SK-N-SH (cell line): Measurements from ENCODE around the gene GGA2. TPM values are rescaled to one million over a fixed set of nuclear protein-coding genes. Genes with fewer than 3 reads are reported as not detected.

Experiments
- CTCF ChIA-PET: fragments of 300-600, 350-600 bp; formaldehyde crosslinking; extraction: SDS; loops from one replicate; lab custom pipeline; 2021; lab: Yijun Ruan, JAX
- POLR2A ChIA-PET: fragments of 350-600 bp; sonication (Branson Sonifier 250); formaldehyde crosslinking; extraction: SDS; loops from one replicate; lab custom pipeline; 2020; ENCODE audit warnings: antibody characterized with exemption, inconsistent platforms; lab: Yijun Ruan, JAX
- DNase-seq: peaks from one replicate; pipeline ENCODE4 v3.0.0; 2012
- H2AFZ ChIP-seq: fragments of 200-600 bp; sonication (generic); 2 replicates; pipeline ENCODE4 v1.8.1; 2016; ENCODE audit warnings: antibody characterized with exemption, mild to moderate bottlenecking, low read depth
- H3F3A ChIP-seq: fragments of 200-600 bp; sonication (generic); replicated peaks from 2 replicates; pipeline ENCODE3; 2016; ENCODE audit warnings: antibody characterized with exemption, mild to moderate bottlenecking; ENCODE audit not compliant: insufficient read depth
- H3K27ac ChIP-seq, 2 experiments: fragments of 200-500 bp in 1 of 2; fragments of 200-600 bp in 1 of 2; sonication (Bioruptor generic) in 1 of 2; sonication (generic), shearing (Covaris generic) in 1 of 2; 2 replicates each; pipeline versions ENCODE4 v1.5.1 to v1.6.1; 2014 to 2016; ENCODE audit warnings: low read depth in 2 of 2, inconsistent platforms in 1 of 2, low read length in 1 of 2, mild to moderate bottlenecking in 1 of 2, mixed read lengths in 1 of 2
- H3K27me3 ChIP-seq: fragments of 200-600 bp; sonication (generic), shearing (Covaris generic); 2 replicates; pipeline ENCODE4 v1.6.1; 2016; ENCODE audit warnings: mixed run types; ENCODE audit not compliant: insufficient read depth
- H3K36me3 ChIP-seq, 2 experiments: fragments of 200-500 bp in 1 of 2; fragments of 200-600 bp in 1 of 2; sonication (Bioruptor generic) in 1 of 2; sonication (generic) in 1 of 2; replicated peaks in 1 of 2; 2 replicates each; pipeline versions ENCODE3 to v1.5.1; 2014 to 2016; ENCODE audit warnings: low read length in 1 of 2, mild to moderate bottlenecking in 1 of 2; ENCODE audit not compliant: insufficient read depth in 2 of 2, control insufficient read depth in 1 of 2
- H3K4me1 ChIP-seq, 2 experiments: fragments of 200-500 bp in 1 of 2; fragments of 200-600 bp in 1 of 2; sonication (Bioruptor generic) in 1 of 2; sonication (generic), shearing (Covaris generic) in 1 of 2; 2 replicates each; pipeline versions ENCODE4 v1.5.1 to v1.6.1; 2014 to 2016; ENCODE audit warnings: low read depth in 1 of 2, low read length in 1 of 2, mixed run types in 1 of 2; ENCODE audit not compliant: insufficient read depth in 2 of 2, control insufficient read depth in 1 of 2
- H3K4me2 ChIP-seq: fragments of 200-600 bp; sonication (generic), shearing (Covaris generic); 2 replicates; pipeline ENCODE4 v1.6.1; 2017; ENCODE audit warnings: mixed run types
- H3K4me3 ChIP-seq, 2 experiments: fragments of 200-500 bp in 1 of 2; fragments of 200-600 bp in 1 of 2; sonication (Bioruptor generic) in 1 of 2; sonication (generic), shearing (Covaris generic) in 1 of 2; 2 replicates each; pipeline versions ENCODE4 v1.5.1 to v1.8.1; 2014 to 2016; ENCODE audit warnings: low read depth in 2 of 2, inconsistent platforms in 1 of 2, low read length in 1 of 2, mild to moderate bottlenecking in 1 of 2, mixed read lengths in 1 of 2, moderate library complexity in 1 of 2
- H3K79me2 ChIP-seq: fragments of 200-600 bp; sonication (generic); 2 replicates; pipeline ENCODE4 v1.8.1; 2017; ENCODE audit warnings: mild to moderate bottlenecking; ENCODE audit not compliant: insufficient read depth
- H3K9ac ChIP-seq: fragments of 200-600 bp; sonication (generic); 2 replicates; pipeline ENCODE4 v1.6.1; 2017; ENCODE audit warnings: mixed run types
- H3K9me2 ChIP-seq: fragments of 200-600 bp; sonication (generic); 2 replicates; pipeline ENCODE4 v1.6.1; 2017; ENCODE audit warnings: mixed run types
- H3K9me3 ChIP-seq: fragments of 200-600 bp; sonication (generic); 2 replicates; pipeline ENCODE4 v1.6.1; 2017; ENCODE audit warnings: mixed run types, mild to moderate bottlenecking, moderate library complexity
- H4K20me1 ChIP-seq: fragments of 200-600 bp; sonication (generic); 2 replicates; pipeline ENCODE4 v1.6.1; 2017; ENCODE audit warnings: mild to moderate bottlenecking, mixed run types; ENCODE audit not compliant: insufficient read depth
- CHD2 ChIP-seq: fragments of 150-350 bp; IDR thresholded peaks from 2 replicates; pipeline ENCODE4 v1.6.1; 2018; ENCODE audit warnings: low read length; ENCODE audit not compliant: partially characterized antibody
- EP300 ChIP-seq, 2 experiments: IDR thresholded peaks; 2 replicates each; pipeline versions ENCODE4 v1.4.0 to v1.6.1; 2012; ENCODE audit warnings: borderline replicate concordance in 1 of 2, low read depth in 1 of 2, low read length in 1 of 2
- FOSL2 ChIP-seq: IDR thresholded peaks from 2 replicates; pipeline ENCODE4 v1.4.0; 2012; ENCODE audit warnings: low read depth, mild to moderate bottlenecking, moderate library complexity, borderline replicate concordance
- FOXM1 ChIP-seq: IDR thresholded peaks from 2 replicates; pipeline ENCODE4 v1.4.0; 2012; ENCODE audit warnings: low read depth, mild to moderate bottlenecking
- GATA2 ChIP-seq: sonication (generic); formaldehyde crosslinking; IDR thresholded peaks from 2 replicates; pipeline ENCODE4 v1.5.0; 2020; ENCODE audit warnings: mild to moderate bottlenecking, missing genetic modification reagents
- MEF2A ChIP-seq: IDR thresholded peaks from 2 replicates; pipeline ENCODE4 v1.4.0; 2012; ENCODE audit warnings: low read depth, borderline replicate concordance
- NFIC ChIP-seq: IDR thresholded peaks from 2 replicates; pipeline ENCODE4 v1.4.0; 2012; ENCODE audit warnings: borderline replicate concordance
- NRF1 ChIP-seq: IDR thresholded peaks from 2 replicates; pipeline ENCODE4 v1.6.1; 2012; ENCODE audit warnings: low read depth, mild to moderate bottlenecking, low read length
- POLR2AphosphoS5 ChIP-seq: IDR thresholded peaks from 2 replicates; pipeline ENCODE4 v1.6.1; 2012; ENCODE audit warnings: low read depth, low read length
- RFX5 ChIP-seq: IDR thresholded peaks from 2 replicates; pipeline ENCODE4 v1.6.1; 2012; ENCODE audit warnings: mild to moderate bottlenecking, improper control_type of control experiment, low read length
- TAF1 ChIP-seq: IDR thresholded peaks from 2 replicates; pipeline ENCODE4 v1.6.1; 2012; ENCODE audit warnings: low read depth, mild to moderate bottlenecking, low read length, moderate library complexity, borderline replicate concordance
- TCF12 ChIP-seq: IDR thresholded peaks from 2 replicates; pipeline ENCODE4 v1.4.0; 2012
- YY1 ChIP-seq: IDR thresholded peaks from 2 replicates; pipeline ENCODE4 v1.4.0; 2012; ENCODE audit warnings: low read depth, mild to moderate bottlenecking
- WGBS: methylation state at CpG from one replicate; pipeline ENCODE4 v1.1.6; 2017; ENCODE audit warnings: low lambda C conversion rate; 5-methylcytosine and 5-hydroxymethylcytosine counted together
- polyA plus RNA-seq, 3 experiments: library from polyadenylated mRNA; depleted of rRNA; stranded (reverse); fragments of >200 nt; gene quantifications; 2 replicates each; pipeline ENCODE4 v1.2.3, GENCODE V29; 2012
- TF ChIP-seq, protein P1 (sequence below): IDR thresholded peaks from 2 replicates; pipeline ENCODE4; 2012
- TF ChIP-seq, protein P2 (sequence below): IDR thresholded peaks from 2 replicates; pipeline ENCODE4 v1.6.1; 2012; ENCODE audit warnings: mild to moderate bottlenecking, low read depth, low read length, moderate library complexity
- TF ChIP-seq, protein P3 (sequence below): IDR thresholded peaks from 2 replicates; pipeline ENCODE4 v1.4.0; 2012; ENCODE audit warnings: low read depth, borderline replicate concordance
- TF ChIP-seq, protein P4 (sequence below): IDR thresholded peaks from 2 replicates; pipeline ENCODE4 v1.4.0; 2012; ENCODE audit warnings: low read depth, borderline replicate concordance
- TF ChIP-seq, protein P5 (sequence below): fragments of 150-350 bp; IDR thresholded peaks from 2 replicates; pipeline ENCODE4 v1.6.1; 2017; ENCODE audit warnings: antibody characterized with exemption, low read length, low read depth, borderline replicate concordance

GGA2 gene
- polyA plus RNA-seq, 1 of the 3 experiments (the other 2 are of a cell fraction) = 23.4 TPM

DNA sequence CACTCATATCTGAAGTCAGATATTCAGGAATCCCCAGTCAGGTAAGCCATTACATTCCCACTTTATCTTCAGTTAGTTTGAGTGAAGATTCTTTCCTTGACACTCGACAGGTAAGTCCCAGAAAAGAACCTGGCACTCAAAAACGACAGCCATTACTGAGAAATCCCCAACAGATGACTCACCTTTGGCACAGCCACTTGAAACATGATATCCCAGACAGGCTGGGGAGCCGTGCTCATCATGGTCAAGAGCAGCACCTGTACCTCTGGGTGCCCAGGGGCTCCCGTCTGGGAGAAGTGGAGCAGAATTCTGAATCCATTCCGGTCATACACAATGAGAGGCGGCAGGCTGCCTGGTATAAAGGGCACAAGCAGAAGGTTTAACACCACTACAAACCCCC, 40.5 kb downstream of the GGA2 start:
- CTCF ChIA-PET = no interaction called here
- Histone ChIP-seq H3K36me3 (peaks cover 41 to 50% of the 10 kb centered on the region in 2 experiments), H3K27ac (no peak overlapping the region), H3K9me3 (no peaks in the 10 kb centered on the region), H3K27me3 (no peaks in the 10 kb centered on the region), H3K9ac (no peak overlapping the region), H3K4me3 (no peak overlapping the region), H3F3A (peaks cover 18% of the 10 kb centered on the region), H4K20me1 (no peaks in the 10 kb centered on the region; the same call in 1 of the 2 replicates), H2AFZ (no peak overlapping the region), H3K4me2 (no peak overlapping the region), H3K4me1 (peaks cover 0 to 4% of the 10 kb centered on the region in 2 experiments; a peak in 1 of 4 replicates), H3K79me2 (no peaks in the 10 kb centered on the region), H3K9me2 (no peaks in the 10 kb centered on the region)
- POLR2A ChIA-PET = no interaction called here
- WGBS = 69% methylated on average over 6 of the region's 6 CpGs
- DNase-seq = no peak
- TF ChIP-seq TAF1 (no peak), TCF12 (0 out of 2 replicates have a peak, but pooled peaks have one; percentile 9), FOSL2 (peak; percentile 50; the same call in 1 of the 2 replicates), NRF1 (no peak), EP300 (IDR thresholded peaks at IDR 0.05; ENCODE audit: borderline replicate concordance in 1 of 2, low read depth in 1 of 2, low read length in 1 of 2) (no peak), NFIC (peak; percentile 49; the same call in 1 of the 2 replicates)

DNA sequence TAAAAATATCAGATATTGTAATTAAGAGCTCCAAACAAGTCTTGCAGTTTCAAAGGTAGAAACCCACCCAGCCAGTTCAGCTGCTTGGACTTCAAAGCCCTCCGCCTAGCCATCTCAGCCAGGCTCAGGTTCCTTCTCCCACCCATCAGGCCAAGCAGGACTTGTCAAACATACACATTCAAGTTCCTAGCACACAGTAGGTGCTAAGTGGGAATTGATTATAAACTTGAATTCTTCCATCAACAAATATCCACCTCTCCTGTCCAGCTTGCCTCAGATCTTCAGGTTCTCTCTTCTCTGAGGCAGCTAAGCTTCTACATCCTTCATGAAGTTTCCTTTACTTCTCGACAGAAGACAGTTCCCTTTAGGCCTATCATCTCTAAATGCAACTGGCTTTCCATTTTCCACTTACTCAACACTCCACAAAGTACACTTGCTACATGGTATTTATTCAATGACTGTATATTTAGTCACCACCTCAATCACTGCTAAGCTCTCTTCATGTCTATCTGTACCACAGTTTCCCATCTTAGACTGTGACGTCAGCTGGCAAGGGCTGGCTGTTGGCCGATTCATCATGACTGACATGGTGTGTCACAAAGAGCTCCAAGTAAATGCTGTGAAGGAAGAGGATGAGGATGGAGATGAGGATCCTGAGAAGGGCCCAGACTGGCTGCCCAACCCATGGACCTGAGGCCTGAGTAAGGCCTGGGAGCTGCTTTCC, 44.0 kb downstream of the GGA2 start:
- Histone ChIP-seq H3K4me1 (peaks cover 0 to 4% of the 10 kb centered on the region in 2 experiments; a peak in 1 of 4 replicates), H3K27me3 (no peaks in the 10 kb centered on the region), H3K9me3 (no peaks in the 10 kb centered on the region), H2AFZ (no peak overlapping the region), H3K36me3 (peaks cover 31 to 46% of the 10 kb centered on the region in 2 experiments), H3K79me2 (no peaks in the 10 kb centered on the region), H3K9ac (no peak overlapping the region), H3K9me2 (no peaks in the 10 kb centered on the region), H3K27ac (peak overlapping the region in 1 of 2 experiments; percentile 66; a peak in 2 of 4 replicates), H3F3A (peaks cover 17% of the 10 kb centered on the region), H3K4me3 (no peak overlapping the region), H3K4me2 (peak overlapping the region; percentile 45; the same call in 1 of the 2 replicates), H4K20me1 (no peaks in the 10 kb centered on the region; the same call in 1 of the 2 replicates)
- WGBS = 64% methylated on average over 4 of the region's 4 CpGs
- ChIA-PET POLR2A (no interaction called here), CTCF (no interaction called here)
- DNase-seq = no peak
- TF ChIP-seq, protein P1, sequence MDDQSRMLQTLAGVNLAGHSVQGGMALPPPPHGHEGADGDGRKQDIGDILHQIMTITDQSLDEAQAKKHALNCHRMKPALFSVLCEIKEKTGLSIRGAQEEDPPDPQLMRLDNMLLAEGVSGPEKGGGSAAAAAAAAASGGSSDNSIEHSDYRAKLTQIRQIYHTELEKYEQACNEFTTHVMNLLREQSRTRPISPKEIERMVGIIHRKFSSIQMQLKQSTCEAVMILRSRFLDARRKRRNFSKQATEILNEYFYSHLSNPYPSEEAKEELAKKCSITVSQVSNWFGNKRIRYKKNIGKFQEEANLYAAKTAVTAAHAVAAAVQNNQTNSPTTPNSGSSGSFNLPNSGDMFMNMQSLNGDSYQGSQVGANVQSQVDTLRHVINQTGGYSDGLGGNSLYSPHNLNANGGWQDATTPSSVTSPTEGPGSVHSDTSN = peak; percentile 69
- TF ChIP-seq FOXM1 (no peak), TAF1 (no peak), POLR2AphosphoS5 (no peak), MEF2A (no peak), YY1 (no peak), FOSL2 (peak; percentile 25; the same call in 1 of the 2 replicates), GATA2 (CRISPR knock-in tag) (no peak), CHD2 (no peak), RFX5 (no peak)
- TF ChIP-seq, protein P2, sequence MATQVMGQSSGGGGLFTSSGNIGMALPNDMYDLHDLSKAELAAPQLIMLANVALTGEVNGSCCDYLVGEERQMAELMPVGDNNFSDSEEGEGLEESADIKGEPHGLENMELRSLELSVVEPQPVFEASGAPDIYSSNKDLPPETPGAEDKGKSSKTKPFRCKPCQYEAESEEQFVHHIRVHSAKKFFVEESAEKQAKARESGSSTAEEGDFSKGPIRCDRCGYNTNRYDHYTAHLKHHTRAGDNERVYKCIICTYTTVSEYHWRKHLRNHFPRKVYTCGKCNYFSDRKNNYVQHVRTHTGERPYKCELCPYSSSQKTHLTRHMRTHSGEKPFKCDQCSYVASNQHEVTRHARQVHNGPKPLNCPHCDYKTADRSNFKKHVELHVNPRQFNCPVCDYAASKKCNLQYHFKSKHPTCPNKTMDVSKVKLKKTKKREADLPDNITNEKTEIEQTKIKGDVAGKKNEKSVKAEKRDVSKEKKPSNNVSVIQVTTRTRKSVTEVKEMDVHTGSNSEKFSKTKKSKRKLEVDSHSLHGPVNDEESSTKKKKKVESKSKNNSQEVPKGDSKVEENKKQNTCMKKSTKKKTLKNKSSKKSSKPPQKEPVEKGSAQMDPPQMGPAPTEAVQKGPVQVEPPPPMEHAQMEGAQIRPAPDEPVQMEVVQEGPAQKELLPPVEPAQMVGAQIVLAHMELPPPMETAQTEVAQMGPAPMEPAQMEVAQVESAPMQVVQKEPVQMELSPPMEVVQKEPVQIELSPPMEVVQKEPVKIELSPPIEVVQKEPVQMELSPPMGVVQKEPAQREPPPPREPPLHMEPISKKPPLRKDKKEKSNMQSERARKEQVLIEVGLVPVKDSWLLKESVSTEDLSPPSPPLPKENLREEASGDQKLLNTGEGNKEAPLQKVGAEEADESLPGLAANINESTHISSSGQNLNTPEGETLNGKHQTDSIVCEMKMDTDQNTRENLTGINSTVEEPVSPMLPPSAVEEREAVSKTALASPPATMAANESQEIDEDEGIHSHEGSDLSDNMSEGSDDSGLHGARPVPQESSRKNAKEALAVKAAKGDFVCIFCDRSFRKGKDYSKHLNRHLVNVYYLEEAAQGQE = no peak
- TF ChIP-seq, protein P3, sequence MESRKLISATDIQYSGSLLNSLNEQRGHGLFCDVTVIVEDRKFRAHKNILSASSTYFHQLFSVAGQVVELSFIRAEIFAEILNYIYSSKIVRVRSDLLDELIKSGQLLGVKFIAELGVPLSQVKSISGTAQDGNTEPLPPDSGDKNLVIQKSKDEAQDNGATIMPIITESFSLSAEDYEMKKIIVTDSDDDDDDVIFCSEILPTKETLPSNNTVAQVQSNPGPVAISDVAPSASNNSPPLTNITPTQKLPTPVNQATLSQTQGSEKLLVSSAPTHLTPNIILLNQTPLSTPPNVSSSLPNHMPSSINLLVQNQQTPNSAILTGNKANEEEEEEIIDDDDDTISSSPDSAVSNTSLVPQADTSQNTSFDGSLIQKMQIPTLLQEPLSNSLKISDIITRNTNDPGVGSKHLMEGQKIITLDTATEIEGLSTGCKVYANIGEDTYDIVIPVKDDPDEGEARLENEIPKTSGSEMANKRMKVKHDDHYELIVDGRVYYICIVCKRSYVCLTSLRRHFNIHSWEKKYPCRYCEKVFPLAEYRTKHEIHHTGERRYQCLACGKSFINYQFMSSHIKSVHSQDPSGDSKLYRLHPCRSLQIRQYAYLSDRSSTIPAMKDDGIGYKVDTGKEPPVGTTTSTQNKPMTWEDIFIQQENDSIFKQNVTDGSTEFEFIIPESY = no peak
- TF ChIP-seq, protein P4, sequence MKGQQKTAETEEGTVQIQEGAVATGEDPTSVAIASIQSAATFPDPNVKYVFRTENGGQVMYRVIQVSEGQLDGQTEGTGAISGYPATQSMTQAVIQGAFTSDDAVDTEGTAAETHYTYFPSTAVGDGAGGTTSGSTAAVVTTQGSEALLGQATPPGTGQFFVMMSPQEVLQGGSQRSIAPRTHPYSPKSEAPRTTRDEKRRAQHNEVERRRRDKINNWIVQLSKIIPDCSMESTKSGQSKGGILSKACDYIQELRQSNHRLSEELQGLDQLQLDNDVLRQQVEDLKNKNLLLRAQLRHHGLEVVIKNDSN = no peak
- TF ChIP-seq, protein P5, sequence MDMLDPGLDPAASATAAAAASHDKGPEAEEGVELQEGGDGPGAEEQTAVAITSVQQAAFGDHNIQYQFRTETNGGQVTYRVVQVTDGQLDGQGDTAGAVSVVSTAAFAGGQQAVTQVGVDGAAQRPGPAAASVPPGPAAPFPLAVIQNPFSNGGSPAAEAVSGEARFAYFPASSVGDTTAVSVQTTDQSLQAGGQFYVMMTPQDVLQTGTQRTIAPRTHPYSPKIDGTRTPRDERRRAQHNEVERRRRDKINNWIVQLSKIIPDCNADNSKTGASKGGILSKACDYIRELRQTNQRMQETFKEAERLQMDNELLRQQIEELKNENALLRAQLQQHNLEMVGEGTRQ = no peak
